ENCODE measurements around the gene XAF1.

DNA sequence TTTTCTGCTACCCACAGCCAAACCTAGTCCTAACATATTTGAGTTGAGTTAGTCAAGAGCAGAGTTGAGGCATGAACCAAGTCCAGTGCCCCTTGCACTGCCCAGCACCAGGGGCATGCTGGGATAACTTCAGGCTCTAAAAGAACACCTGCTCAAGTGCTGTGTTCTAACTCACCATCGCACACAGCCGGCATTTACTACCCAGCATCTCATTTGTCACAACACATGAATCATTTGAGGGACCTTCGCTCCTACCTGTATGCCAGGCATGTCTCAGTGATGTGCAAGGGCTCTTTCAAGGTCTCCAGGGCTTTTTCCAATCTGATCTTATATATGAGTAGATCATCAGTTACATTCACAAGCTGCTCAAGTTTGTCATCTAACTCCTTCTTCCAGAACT, 63.1 kb downstream of the XAF1 start:
- TF ChIP-seq, protein P1, sequence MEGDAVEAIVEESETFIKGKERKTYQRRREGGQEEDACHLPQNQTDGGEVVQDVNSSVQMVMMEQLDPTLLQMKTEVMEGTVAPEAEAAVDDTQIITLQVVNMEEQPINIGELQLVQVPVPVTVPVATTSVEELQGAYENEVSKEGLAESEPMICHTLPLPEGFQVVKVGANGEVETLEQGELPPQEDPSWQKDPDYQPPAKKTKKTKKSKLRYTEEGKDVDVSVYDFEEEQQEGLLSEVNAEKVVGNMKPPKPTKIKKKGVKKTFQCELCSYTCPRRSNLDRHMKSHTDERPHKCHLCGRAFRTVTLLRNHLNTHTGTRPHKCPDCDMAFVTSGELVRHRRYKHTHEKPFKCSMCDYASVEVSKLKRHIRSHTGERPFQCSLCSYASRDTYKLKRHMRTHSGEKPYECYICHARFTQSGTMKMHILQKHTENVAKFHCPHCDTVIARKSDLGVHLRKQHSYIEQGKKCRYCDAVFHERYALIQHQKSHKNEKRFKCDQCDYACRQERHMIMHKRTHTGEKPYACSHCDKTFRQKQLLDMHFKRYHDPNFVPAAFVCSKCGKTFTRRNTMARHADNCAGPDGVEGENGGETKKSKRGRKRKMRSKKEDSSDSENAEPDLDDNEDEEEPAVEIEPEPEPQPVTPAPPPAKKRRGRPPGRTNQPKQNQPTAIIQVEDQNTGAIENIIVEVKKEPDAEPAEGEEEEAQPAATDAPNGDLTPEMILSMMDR (IDR thresholded peaks at IDR 0.05): no peak
- no peak for TF ChIP-seq POLR2A (IDR thresholded peaks at IDR 0.05)

Data from prostate gland (tissue), 2 donors.